HepG2 (cell line): ENCODE data around the gene PDE5A.

Experiments used
- CTCF ChIP-seq: sonication (generic); formaldehyde crosslinking; IDR thresholded peaks from 2 replicates; pipeline ENCODE4 v1.5.0; 2020; ENCODE audit warnings: mild to moderate bottlenecking, missing genetic modification reagents, moderate library complexity
- PHF5A ChIP-seq: IDR thresholded peaks from one replicate; pipeline ENCODE4 v1.6.1; 2018; ENCODE audit warnings: low read depth, missing genetic modification reagents; ENCODE audit not compliant: unreplicated experiment
- RELA ChIP-seq: sonication (generic); formaldehyde crosslinking; IDR thresholded peaks from 2 replicates; pipeline ENCODE4 v1.4.0; 2020; ENCODE audit warnings: missing genetic modification reagents
- ZFX ChIP-seq: sonication (generic); formaldehyde crosslinking; IDR thresholded peaks from 2 replicates; pipeline ENCODE4 v1.4.0; 2020; ENCODE audit warnings: mild to moderate bottlenecking, low read depth, missing genetic modification reagents, moderate library complexity
- ZNF326 ChIP-seq: sonication (generic); formaldehyde crosslinking; IDR thresholded peaks from 2 replicates; pipeline ENCODE4 v1.4.0; 2020; ENCODE audit warnings: missing genetic modification reagents, borderline replicate concordance

GRCh38 chr4:119626420-119626819, 2.2 kb downstream of the PDE5A start:
- TF ChIP-seq ZFX (no peak), ZNF326 (CRISPR knock-in tag) (no peak), CTCF (no peak), PHF5A (CRISPR knock-in tag) (no peak), RELA (CRISPR knock-in tag) (no peak)
